ENCODE data around the gene CCDC197.

CCDC197 gene

GRCh38 chr14:93997082-93997481, at the start of gene CCDC197:
Gene CCDC197 (plus strand): TSS chr14:93997301. CDS start chr14:93998132, 831 bp downstream.
- DNase-seq, result peak; percentile 32

GRCh38 chr14:93949511-93950075, 47.5 kb upstream of the CCDC197 start:
- no peak for DNase-seq

- no peak for DNase-seq
Observed at GRCh38 chr14:93950948-93951634, 46.0 kb upstream of the CCDC197 start.

DNA sequence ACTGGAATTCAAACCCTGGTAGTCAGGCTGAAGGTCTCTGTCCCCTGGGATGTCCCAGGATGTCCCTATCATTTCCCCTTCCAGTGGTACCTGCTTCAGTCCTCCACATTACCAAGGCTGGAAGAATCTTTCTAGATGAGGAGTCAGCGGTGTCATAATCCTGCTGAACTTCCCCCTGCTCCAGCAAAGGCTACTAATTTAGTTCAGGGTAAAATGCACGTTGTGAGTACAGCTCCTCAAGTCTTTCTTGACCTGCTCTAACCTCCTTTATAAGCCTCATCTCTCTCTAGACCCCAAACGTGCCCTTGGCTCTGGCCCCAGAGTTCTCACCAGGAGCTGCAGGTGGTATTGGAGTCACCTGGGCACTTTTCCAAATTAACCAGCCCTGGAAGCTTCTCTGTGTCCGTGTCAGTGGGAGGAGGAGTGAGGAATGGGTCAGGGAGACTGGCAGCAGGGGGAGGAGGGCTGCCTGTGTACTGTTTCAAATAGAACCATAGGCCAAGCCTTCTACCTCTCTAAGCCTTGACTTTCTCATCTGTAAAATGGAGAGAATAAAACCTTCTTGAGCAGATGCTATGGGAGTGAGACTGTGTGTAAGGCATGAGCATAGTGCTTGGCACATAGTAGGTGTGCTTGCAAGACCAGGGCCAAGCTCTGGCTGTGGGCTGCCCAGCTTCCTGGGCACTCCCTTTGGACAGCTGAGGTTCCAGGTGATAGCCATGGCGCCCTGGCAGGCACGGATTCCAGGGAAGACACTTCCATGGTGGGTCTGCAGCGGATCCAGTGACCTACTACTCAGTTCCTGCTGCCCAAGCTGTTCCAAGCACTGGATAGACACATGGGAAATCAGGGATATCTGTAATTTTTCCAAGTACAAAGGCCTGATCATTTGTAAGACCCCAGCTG, 45.2 kb upstream of the CCDC197 start:
- DNase-seq, result no peak

DNA sequence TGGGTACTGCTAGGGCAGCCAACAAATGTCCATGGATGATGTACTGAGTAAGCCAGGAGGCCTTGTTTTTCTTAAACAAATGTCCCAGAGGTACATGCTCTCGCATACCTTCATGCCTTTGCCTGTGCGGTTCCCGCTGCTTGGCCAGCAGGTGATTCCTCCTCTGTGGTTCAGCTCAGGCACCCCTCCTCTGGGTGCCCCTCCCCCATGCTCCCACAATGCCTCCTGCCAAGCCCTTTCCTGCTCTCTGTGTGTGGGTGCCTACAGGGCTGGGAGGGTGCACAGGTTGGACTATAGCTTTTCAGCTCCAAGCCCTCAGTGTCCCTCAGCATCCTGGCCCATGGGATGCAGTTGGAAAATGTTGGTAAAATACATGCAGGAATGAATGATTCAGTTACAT, 44.3 kb upstream of the CCDC197 start:
- DNase-seq, result peak; percentile 34

GRCh38 chr14:93953263-93953662, 43.8 kb upstream of the CCDC197 start:
- DNase-seq, result no peak

GRCh38 chr14:93953739-93954515, 43.2 kb upstream of the CCDC197 start:
- no peak for DNase-seq

GRCh38 chr14:93954516-93954830, 42.6 kb upstream of the CCDC197 start:
- DNase-seq, result no peak

GRCh38 chr14:93954900-93955849, 41.9 kb upstream of the CCDC197 start:
- peak; percentile 66 for DNase-seq

- DNase-seq, result no peak
Observed at GRCh38 chr14:93955850-93956481, 41.1 kb upstream of the CCDC197 start.

GRCh38 chr14:93956514-93957332, 40.4 kb upstream of the CCDC197 start:
- peak; percentile 45 for DNase-seq

- peak; percentile 21 for DNase-seq
Observed at GRCh38 chr14:93957333-93957710, 39.8 kb upstream of the CCDC197 start.

DNA sequence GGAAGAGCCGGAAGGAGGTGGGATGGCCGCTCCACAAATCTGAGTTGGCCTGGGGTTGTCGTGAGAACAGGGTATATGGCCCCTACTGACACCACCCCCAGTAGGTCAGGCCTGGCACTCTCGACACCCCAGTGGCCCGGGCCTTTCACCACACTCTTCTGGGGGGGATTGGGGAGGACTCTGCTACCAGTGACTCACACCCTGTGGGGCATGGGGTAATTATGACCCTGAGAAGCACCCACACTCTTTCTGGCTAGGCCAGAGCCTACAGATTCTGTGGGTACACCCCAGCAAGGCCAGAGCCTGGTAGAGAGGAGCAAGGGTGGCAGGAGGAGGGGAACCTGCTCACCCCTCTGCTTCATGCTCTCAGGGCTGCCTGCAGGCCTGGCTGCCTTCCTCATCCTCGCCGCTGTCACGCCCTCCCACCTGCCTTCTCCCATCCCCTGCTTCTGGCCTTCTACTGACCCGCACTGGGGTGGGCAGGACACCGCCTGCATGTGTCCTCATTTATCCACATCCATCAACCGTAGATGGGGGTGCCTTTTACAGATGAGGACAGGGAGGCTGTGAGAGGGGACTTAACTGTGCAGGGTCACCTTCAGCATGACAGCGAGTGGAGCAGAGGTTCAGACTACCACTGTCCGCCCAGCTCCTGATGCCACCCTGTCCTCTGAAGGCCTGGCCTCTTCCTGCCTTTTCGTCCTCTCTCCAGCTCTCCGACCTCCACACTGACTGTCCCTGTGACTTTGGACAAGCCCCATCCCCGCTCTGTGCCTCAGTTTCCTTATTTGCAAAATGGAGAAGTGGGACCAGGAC, 39.1 kb upstream of the CCDC197 start:
- DNase-seq, result no peak

DNA sequence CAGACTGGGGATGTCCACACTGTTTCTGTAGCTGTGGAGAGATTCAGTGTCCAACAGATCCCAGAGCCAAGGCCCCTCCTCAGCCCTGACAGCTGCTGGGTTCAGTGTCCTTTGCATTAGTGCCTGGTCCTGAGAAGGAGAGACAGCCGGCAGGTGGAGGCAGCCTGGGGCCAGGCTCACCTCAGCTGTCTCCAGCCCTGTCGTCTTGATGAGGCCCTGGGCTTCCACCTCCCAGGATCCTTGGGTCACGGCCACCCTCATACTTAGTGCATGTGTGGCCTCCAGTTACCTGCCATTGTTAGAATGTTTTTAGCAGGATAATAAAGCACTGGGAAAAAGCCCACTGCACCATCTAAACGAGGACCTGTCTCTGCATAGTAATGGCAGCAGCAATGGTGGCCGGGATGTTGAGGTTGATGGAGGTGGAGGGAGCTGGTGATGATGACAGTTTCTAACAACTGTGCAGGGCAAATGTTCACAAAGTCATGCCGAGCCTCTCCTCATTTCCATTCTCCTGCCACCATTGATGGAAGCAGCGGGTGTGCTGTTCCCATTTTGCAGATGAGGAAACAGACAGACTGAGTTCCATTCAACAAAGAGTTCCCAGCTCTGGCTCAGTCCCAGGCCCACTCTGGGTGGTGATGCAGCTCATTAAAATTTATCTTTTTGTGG, 38.4 kb upstream of the CCDC197 start:
- no peak for DNase-seq

- peak; percentile 92 for DNase-seq
Observed at GRCh38 chr14:93959239-93960107, 37.6 kb upstream of the CCDC197 start.

DNA sequence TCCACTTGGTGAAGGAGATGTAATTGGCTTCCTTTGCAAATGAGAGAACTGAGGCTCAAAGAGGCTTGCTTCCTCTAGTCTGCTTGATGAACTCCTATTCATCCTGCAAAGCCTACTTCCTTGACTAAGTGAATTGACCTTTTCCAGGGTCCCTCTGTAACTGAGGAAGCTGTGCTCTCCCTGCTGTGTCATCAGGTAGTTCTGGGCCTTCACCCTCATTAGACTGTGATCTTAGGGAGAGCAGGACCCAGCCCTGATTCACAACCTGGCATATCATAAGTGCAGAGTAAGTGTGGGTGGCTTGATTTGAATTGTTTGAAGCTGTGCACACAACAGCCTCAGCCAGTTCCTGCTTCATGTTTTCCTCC, 37.0 kb upstream of the CCDC197 start:
- peak; percentile 47 for DNase-seq

GRCh38 chr14:93960774-93961438, 36.2 kb upstream of the CCDC197 start:
- DNase-seq, result no peak
